ENCODE measurements around the gene ENOX2.

- TF ChIP-seq CTCF (CRISPR knock-in tag; IDR thresholded peaks at IDR 0.05) (no peak), BRD4 (CRISPR knock-in tag; IDR thresholded peaks at IDR 0.05) (no peak)
Observed at GRCh38 chrX:130893356-130894085, 9.5 kb downstream of the ENOX2 start.

Measured in HepG2 (cell line).